Motor neuron (in vitro differentiated cells): Measurements from ENCODE around the gene SCO2. TPM values are rescaled to one million over a fixed set of nuclear protein-coding genes. Genes with fewer than 3 reads are reported as not detected.

ENCODE experiments used
- ATAC-seq, 8 experiments: fragments of 200-7000 bp; cut with Tn5 transposase; replicated peaks in 6 of 8; 2 replicates each; pipeline ENCODE4 v1.8.0; 2021; ENCODE audit warnings: mild to moderate bottlenecking in 8 of 8, moderate library complexity in 8 of 8
- H3K27ac ChIP-seq, 2 donors: fragments of 250-450 bp; sonication (Bioruptor Pico); 2 replicates each; pipeline ENCODE4 v1.9.0; 2021; ENCODE audit warnings: antibody characterized with exemption in 2 of 2, mild to moderate bottlenecking in 2 of 2, moderate library complexity in 1 of 2
- H3K4me1 ChIP-seq, 2 donors: fragments of 250-450 bp; sonication (Bioruptor Pico); replicated peaks in 1 of 2; 2 replicates each; pipeline ENCODE4 v1.6.1; 2021; ENCODE audit warnings: antibody characterized with exemption in 2 of 2, mild to moderate bottlenecking in 2 of 2, moderate library complexity in 1 of 2
- H3K4me3 ChIP-seq, 5 donors: fragments of 250-450 bp; sonication (Bioruptor Pico); 2 replicates each; pipeline ENCODE4 v1.9.0; 2021; ENCODE audit warnings: antibody characterized with exemption in 5 of 5, mild to moderate bottlenecking in 5 of 5, moderate library complexity in 4 of 5
- WGBS, 10 experiments: fragments of 450-650 bp; shearing (Covaris generic); methylation state at CpG; one replicate each; pipeline ENCODE4 v1.0.0; 2022; 5-methylcytosine and 5-hydroxymethylcytosine counted together
- in situ Hi-C, 9 experiments: fragments of 400-800 bp; cut with MboI; loops; one replicate each; pipeline ENCODE4 v1.15.0; 2021; ENCODE audit warnings: low sequenced_read_pairs in 9 of 9, low pct_unique_long_range_greater_than_20kb in 2 of 9; ENCODE audit not compliant: unreplicated experiment in 9 of 9
- total RNA-seq, 8 experiments: library from RNA; unstranded; fragments of 300-600 nt; gene quantifications; 2 replicates each; pipeline versions ENCODE4 v1.2.3 to v1.2.4, GENCODE V29; 2022

SCO2 gene
- total RNA-seq, 8 experiments from 2014 or later, result 0.64 to 2.2 (median 1.2) TPM

DNA sequence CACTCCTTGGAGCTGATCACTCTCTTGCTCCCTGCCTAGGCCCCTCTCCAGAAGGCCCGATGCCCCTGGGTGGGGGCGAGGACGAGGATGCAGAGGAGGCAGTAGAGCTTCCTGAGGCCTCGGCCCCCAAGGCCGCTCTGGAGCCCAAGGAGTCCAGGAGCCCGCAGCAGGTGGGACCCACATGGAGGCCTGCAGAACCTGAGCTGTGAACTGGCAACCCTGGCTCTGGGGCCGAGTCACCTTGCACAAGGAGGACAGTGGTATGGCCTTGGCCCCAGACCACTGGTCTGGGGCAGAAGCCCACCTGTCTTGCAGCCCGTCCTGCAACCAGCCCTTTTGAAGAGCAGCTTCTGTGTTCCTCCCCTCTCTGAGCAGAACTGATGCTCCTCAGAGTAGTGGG, 6.2 kb downstream of the SCO2 start:
- ATAC-seq, result no peak
- in situ Hi-C loops, result no loop called here
- Histone ChIP-seq H3K4me3 (no peak overlapping the region), H3K27ac (no peak overlapping the region), H3K4me1 (peaks cover 0 to under 1% of the 10 kb centered on the region in 2 donors)
- 89 to 100% (median 97%) methylated on average over 1 to 6 of the region's 8 CpGs; no CpG with 5 or more reads in 4 of the 10 experiments for WGBS, 10 experiments

DNA sequence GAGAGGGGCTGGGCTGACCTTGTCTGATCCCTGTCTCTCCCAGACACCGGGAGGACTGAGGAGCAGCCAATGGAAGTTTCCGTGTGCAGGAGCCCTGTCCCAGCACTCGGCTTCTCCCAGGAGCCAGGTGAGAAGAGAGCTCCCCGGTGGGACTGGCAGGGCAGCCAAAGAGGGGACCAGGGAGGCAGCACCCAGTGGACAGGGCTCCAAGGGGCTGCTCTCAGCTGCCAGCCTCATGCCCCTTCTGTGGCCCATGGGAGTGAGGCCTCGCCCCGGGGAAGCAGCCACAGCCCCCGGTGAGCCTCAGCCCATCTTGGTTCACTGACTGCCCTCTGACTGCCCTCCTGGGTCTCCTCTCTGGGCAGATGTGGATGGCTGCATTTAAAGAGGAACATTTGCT, 6.8 kb downstream of the SCO2 start:
- in situ Hi-C loops, result no loop called here
- 70 to 95% (median 80%) methylated on average over 1 to 3 of the region's 7 CpGs; no CpG with 5 or more reads in 7 of the 10 experiments for WGBS, 10 experiments
- ATAC-seq, result no peak
- H3K4me3 ChIP-seq, result no peak overlapping the region
- no peaks in the 10 kb centered on the region for H3K4me1 ChIP-seq
- H3K27ac ChIP-seq, result no peak overlapping the region

DNA sequence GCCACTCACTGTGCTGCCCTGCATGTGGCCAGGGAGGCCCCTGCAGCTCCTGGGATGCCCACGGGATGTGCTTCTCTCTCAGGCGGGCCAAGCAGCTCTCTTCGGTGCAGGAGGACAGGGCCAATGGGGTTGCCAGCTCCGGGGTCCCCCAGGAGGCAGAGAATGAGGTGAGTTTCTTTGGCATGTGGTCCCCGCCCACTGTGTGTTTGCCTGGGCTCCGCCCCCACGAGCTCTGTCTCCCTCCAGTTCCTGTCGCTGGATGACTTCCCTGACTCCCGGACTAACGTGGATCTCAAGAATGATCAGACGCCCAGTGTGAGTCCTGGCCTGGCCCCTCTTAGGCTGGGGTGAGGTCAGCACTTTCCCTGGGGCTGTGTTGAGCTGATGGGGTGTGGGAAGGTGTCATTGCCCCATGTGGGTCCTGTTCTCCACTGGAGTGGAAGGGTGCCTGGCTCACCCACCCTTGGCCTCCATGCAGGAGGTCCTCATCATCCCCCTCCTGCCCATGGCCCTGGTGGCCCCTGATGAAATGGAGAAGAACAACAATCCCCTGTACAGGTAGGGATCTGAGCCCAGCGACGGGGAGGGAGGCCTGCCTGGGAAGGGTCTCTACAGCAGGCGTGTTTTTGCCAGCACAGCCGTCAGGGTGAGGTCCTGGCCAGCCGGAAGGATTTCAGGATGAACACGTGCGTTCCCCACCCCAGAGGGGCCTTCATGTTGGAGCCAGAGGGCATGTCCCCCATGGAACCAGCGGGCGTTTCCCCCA, 7.7 kb downstream of the SCO2 start:
- no peak for ATAC-seq
- Histone ChIP-seq H3K27ac (no peak overlapping the region), H3K4me1 (no peaks in the 10 kb centered on the region), H3K4me3 (no peak overlapping the region)
- 81 to 85% methylated on average over 4 to 5 of the region's 20 CpGs; no CpG with 5 or more reads in 8 of the 10 experiments for WGBS, 10 experiments
- in situ Hi-C loops, result no loop called here

DNA sequence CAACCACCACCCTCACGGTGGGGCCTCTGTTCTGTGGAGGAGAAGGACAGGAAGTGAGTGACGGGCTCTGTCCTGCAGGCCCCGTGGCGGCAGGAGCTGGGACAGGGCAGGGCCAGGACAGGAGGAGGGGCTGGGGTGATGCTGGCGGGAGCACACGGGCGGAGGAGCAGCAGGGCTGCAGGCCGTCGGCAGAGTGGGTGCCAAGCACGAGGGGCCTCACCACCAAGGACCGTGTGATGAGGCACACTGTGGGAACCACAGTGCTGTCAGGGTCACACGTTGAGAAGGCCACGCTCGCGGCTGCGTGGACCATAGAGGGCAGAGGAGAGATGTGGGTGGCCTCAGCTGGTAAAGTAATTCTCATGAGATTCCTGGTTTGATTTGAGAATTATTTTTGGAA, 8.5 kb downstream of the SCO2 start:
- in situ Hi-C loops, result no loop called here
- no peaks in the 10 kb centered on the region for H3K4me1 ChIP-seq
- WGBS, 10 experiments, result 60 to 100% (median 83%) methylated on average over 1 to 12 of the region's 16 CpGs; no CpG with 5 or more reads in 5 of the 10 experiments
- no peak overlapping the region for H3K27ac ChIP-seq
- peak in 3 of 8 experiments; percentile 4 to 12 (median 10) for ATAC-seq
- H3K4me3 ChIP-seq, result no peak overlapping the region

DNA sequence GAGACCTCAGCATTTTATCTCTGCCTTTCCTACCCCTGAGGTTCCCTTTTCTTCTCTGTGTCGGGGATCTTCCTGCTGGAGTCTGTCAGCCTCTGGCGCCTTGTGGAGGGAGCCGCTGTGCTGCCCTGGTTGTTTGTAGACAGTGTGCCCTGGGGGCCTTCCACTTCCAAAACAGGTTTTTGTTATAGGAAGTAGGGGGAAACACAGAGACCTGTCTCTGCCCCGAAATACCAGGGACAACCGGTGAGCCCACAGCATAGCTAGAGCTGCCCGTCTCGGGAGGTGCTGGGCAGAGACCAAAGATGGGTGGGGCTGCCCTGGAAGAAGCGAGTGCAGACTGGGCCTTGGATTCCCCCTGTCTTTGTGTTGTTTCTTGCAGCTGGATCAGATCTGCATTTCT, 9.3 kb downstream of the SCO2 start:
- no peak overlapping the region for H3K27ac ChIP-seq
- no peak overlapping the region for H3K4me3 ChIP-seq
- ATAC-seq, result no peak
- in situ Hi-C loops, result no loop called here
- no peaks in the 10 kb centered on the region for H3K4me1 ChIP-seq
- 88 to 100% (median 95%) methylated on average over 3 to 4 of the region's 8 CpGs; no CpG with 5 or more reads in 7 of the 10 experiments for WGBS, 10 experiments

DNA sequence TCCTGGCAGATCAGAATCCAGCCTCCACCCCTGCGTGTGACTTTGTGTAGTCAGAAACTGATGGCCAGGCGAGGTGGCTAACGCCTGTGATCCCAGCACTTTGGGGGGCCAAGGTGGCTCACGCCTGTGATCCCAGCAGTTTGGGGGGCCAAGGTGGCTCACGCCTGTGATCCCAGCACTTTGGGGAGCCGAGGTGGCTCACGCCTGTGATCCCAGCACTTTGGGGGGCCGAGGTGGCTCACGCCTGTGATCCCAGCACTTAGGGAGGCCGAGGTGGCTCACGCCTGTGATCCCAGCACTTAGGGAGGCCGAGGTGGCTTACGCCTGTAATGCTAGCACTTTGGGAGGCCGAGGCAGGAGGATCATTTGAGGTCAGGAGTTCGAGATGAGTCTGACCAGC, 12.2 kb downstream of the SCO2 start:
- Histone ChIP-seq H3K27ac (no peak overlapping the region), H3K4me1 (peaks cover 8 to 12% of the 10 kb centered on the region in 2 donors), H3K4me3 (no peak overlapping the region)
- no peak for ATAC-seq
- 70 to 100% (median 100%) methylated on average over 1 to 3 of the region's 15 CpGs; no CpG with 5 or more reads in 5 of the 10 experiments for WGBS, 10 experiments
- in situ Hi-C loops, result no loop called here

DNA sequence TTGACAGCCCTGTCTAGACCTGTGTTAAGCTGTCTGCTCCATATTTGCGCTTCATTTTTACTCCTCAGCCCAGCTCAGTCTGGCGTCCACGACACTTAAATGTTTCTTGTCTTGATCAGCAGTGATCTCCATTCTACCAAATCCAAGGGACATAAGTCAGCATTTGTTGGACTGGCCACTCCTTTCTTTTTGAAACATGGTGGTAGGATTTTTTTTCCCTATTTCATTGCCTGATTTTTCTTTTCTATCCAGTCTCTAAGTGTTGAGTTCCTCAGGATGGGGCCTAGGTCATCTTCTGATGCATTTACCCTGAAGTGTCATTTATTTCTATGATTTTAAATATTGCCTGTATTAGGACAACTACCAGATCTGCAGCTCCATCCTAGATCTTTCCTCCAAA, 16.5 kb downstream of the SCO2 start:
- ATAC-seq, result no peak
- peaks cover 14 to 18% of the 10 kb centered on the region in 2 donors for H3K4me1 ChIP-seq
- 0 to 19% (median 7%) methylated on average over 1 to 3 of the region's 3 CpGs; no CpG with 5 or more reads in 1 of the 10 experiments for WGBS, 10 experiments
- peak overlapping the region; percentile 70 to 100 (median 91) for H3K4me3 ChIP-seq
- peak overlapping the region; percentile 94 to 98 for H3K27ac ChIP-seq
- in situ Hi-C loops, result no loop called here

DNA sequence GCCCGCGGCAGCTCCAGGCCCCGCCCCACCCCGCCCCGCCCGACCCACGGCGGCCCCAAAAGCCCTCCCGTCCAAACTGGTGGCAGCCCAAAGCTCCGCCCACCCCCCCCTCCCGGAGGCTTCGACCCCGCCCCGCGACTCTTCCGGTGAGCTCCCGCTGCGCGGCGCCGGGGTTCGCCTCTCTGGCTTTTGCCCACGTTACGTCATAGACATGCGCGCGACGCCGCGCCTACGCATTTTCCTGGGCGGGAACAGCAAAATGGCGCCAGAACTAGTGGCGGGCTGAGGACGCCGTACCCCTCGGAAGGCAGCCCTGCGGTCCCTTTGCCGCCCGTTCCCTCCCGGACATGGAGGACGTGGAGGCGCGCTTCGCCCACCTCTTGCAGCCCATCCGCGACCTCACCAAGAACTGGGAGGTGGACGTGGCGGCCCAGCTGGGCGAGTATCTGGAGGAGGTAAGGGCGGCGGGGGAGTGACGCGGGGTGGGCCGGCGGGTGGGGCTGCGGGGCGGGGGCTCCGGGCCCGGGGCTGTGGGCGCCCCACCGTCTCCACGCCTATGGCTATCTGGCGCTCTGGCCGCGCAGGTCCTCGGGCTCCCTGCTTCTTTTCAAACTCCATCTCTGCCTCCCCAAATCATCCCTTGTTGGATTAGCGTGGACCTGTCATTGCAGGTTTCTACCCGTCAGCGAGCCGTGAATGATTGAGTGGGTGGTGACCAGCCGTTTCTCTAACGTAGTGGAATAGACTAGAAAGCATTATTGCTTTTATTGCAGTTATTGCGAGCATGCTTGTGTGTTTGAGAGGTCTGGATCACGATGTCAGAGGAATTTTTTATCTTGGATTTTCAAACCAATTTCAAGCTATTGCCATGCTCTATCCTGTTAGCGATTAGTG, 17.2 kb downstream of the SCO2 start, which contains the start of gene NCAPH2:
TSS of gene NCAPH2 (plus strand) at position 234 of the 894 bp plus-strand sequence. CDS start at position 348, 114 bp downstream.
- in situ Hi-C loops, result no loop called here
- Histone ChIP-seq H3K27ac (peak within 1 kb of the TSS; percentile 94 to 98), H3K4me3 (peak within 1 kb of the TSS; percentile 80 to 100 (median 98)), H3K4me1 (peaks cover 14 to 18% of the 10 kb centered on the region in 2 donors)
- ATAC-seq, result peak; percentile 65 to 77 (median 72)
- 0 to 29% (median 0%) methylated on average over 1 to 10 of the region's 76 CpGs; no CpG with 5 or more reads in 1 of the 10 experiments for WGBS, 10 experiments

DNA sequence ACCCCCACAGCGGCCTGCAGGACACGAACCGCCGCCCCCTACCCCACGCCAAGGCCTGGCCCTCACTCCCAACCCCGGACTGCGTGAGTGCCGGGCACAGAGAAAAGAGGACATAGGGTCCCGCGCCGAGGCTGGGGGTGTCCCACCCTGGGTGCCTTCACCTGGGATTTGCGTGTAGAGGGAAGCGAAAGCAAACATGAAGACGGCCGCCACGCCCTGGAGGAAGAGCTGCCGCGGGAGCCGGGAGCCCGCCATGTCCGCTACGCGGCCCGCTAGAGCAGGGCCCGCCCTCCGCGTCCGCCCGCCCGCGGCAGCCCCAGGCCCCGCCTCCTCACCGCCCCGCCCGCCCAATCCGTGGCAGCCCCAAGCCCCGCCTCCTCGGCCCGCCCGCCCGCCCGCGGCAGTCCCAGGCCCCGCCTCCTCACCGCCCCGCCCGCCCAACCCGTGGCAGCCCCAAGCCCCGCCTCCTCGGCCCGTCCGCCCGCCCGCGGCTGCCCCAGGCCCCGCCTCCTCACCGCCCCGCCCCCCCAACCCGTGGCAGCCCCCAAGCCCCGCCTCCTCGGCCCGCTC, 17.9 kb downstream of the SCO2 start, which contains the start of gene LMF2:
TSS of gene LMF2 (minus strand) at position 282 of the 570 bp plus-strand sequence. CDS start at position 255, 27 bp downstream.
- in situ Hi-C loops, result no loop called here
- WGBS, 10 experiments, result 0% methylated on average over 1 of the region's 62 CpGs; no CpG with 5 or more reads in 9 of the 10 experiments
- H3K4me3 ChIP-seq, result peak within 1 kb of the TSS; percentile 80 to 100 (median 98)
- peak; percentile 71 to 85 (median 72) for ATAC-seq
- H3K27ac ChIP-seq, result peak within 1 kb of the TSS; percentile 94 to 98
- peaks cover 14 to 18% of the 10 kb centered on the region in 2 donors for H3K4me1 ChIP-seq

DNA sequence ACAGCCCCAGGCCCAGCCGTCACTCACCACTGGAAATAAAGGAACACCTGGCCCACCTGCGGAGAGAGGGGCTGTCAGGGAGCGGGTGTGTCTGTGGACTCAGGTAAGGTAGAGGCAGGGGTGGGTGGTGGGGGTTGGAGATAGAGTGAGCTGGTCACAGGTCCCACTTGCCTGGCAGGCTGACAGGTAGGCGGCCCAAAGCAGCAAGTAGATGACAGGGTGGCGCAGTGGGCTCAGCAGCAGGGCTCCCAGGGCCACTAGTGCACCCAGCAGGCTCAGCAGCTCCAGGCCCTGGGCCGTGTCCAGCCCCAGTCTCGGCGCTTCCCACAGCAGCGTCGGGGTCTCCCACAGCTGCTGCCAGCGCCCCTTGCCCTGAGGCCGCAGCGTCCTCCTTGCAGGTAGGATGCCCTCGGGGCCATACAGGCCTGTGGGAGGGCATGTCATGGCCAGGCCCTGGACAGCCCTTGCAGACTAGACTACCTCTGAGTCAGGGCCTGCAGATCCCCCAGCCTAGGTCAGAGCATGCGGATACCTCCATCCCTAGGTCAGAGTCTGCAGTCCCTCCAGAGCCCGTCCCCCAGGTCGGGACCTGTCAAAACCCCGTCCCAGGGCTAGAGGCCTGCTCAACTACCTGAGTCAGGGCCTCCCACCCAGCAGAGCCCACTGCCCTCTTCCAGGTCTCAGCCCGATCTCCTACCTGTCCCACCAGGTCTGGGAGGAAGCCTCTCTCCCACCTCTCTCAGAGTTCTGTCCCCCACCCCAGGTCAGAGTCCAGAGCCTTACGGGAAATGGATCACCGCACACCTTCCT, 18.6 kb downstream of the SCO2 start:
- 0 to 35% (median 0%) methylated on average over 1 to 2 of the region's 21 CpGs; no CpG with 5 or more reads in 6 of the 10 experiments for WGBS, 10 experiments
- H3K27ac ChIP-seq, result peak overlapping the region; percentile 89 to 94
- peaks cover 14 to 18% of the 10 kb centered on the region in 2 donors for H3K4me1 ChIP-seq
- H3K4me3 ChIP-seq, result peak overlapping the region; percentile 80 to 98 (median 95)
- peak; percentile 2 to 12 (median 9) for ATAC-seq
- in situ Hi-C loops, result no loop called here

DNA sequence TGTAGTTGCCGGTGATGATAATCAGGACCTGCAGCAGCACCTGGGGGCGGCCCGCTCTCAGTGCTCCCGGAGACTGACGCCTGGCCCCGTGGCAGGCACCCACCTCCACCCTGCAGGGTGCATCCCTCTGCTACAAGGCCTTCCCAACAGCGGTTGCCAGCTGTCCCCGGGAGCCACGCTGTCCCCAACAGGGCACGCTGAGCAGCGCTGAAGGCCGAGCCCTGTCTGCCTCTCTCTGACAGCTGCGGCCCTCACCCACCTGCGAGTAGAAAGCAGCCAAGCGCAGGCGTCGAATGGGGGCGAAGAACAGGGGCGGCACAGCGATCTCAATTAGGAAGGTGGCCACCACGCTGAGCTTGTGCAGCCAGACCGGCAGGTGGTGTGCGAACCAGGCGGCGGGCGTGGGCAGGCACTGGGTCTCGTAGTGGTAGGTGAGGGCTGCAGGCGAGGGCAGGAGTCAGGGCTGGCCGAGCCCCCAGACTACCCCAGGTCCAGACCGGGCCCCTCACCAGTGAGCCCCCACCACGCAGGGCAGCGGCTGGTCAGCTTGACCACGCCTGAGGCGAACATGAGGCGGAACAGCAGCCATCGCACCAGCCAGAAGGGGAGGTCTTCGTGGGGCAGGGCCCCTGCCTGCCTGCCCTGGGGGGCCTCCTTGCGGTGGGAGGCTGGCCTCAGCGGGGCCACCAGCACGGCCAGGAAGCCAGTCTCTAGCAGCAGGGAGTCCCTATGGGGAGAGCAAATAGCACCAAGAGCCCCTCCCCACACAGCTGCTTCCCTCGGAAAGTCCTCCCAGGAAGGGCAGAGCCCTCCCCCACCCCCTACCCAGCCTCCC, 19.4 kb downstream of the SCO2 start:
- H3K4me3 ChIP-seq, result peak overlapping the region; percentile 80 to 98 (median 95)
- in situ Hi-C loops, result no loop called here
- no peak for ATAC-seq
- 80 to 100% (median 96%) methylated on average over 1 to 13 of the region's 41 CpGs; no CpG with 5 or more reads in 5 of the 10 experiments for WGBS, 10 experiments
- H3K27ac ChIP-seq, result no peak overlapping the region
- H3K4me1 ChIP-seq, result peaks cover 14 to 18% of the 10 kb centered on the region in 2 donors
